Sigmoid colon (tissue), 4 donors: Measurements from ENCODE around the gene RNF181.

Experiments
- CTCF ChIP-seq, 4 experiments: fragments of 450-650 bp in 3 of 4; fragments of 200-600 bp in 1 of 4; IDR thresholded peaks; one replicate each; pipeline ENCODE4 v1.5.1; 2016 to 2019; ENCODE audit warnings: antibody characterized with exemption in 4 of 4, mild to moderate bottlenecking in 3 of 4, moderate library complexity in 2 of 4
- EP300 ChIP-seq, 4 donors: sonication (generic); formaldehyde crosslinking; IDR thresholded peaks; one replicate each; pipeline ENCODE4 v1.6.1; 2017; ENCODE audit warnings: antibody characterized with exemption in 4 of 4

GRCh38 chr2:85580206-85580605 is 15.3 kb upstream of the RNF181 start:
- TF ChIP-seq CTCF (IDR thresholded peaks at IDR 0.05), result no peak
- TF ChIP-seq EP300 (IDR thresholded peaks at IDR 0.05), result no peak
